ENCODE results near the gene TRIO.

DNA sequence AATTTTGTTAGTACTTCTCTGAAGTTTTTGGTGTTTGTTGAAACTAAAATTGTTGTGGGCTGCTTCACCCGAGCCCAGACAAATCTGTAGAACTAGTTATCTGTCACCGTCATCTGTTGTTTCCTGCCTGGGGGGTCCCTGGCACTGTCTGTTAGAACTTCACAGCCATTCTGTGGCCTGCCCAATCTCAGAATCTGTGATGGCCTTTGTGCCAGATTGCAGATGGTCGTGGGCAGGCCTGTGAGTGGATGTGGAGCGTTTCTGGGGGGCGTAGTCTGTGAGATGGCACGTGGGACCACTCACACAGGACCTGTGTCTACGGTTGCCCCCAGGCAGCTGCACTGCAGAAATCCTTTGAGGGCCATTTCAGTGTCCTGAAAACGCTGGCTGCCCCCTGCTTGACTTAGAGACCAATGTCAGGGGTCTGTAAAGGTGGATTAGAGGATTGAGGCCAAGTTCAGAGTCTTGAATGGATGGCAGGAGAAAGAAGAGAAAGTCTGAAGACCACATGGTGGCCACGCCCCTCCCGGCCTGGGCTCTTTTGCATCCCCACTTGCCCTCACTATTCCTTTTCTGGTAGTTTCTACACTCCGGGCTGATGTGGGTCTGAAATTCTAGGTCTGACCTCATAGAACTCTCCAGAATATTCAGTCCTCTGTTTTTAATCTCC is 38.3 kb downstream of the TRIO start:
- TF ChIP-seq CTCF (IDR thresholded peaks at IDR 0.05; ENCODE audit: low read length) (no peak), EZH2phosphoT487 (IDR thresholded peaks at IDR 0.05; ENCODE audit: low read length) (no peak), EZH2 (optimal IDR thresholded peaks at IDR 0.05; ENCODE audit: low read depth, low read length) (no peak)
